OCI-LY1 (cell line): ENCODE data around the gene DUSP5.
"Not testable (repeated sequence)": the region's sequence is repeated elsewhere in the genome, so short reads cannot be mapped to it uniquely, and the experiment has no call there.

Experiments used
- H2AFZ ChIP-seq: fragments of 200-600 bp; sonication (generic), shearing (Covaris generic); 2 replicates; pipeline ENCODE4 v1.6.0; 2014; ENCODE audit warnings: antibody characterized with exemption, mild to moderate bottlenecking, low read length
- H3F3A ChIP-seq: fragments of 200-600 bp; sonication (generic), shearing (Covaris generic); 2 replicates; pipeline ENCODE4 v1.6.0; 2014; ENCODE audit warnings: mild to moderate bottlenecking, antibody characterized with exemption, low read length, moderate library complexity; ENCODE audit not compliant: insufficient read depth
- H3K27ac ChIP-seq: fragments of 200-600 bp; sonication (generic); 2 replicates; pipeline ENCODE4 v1.5.1; 2014; ENCODE audit warnings: low read length, mixed run types, mild to moderate bottlenecking, low read depth; ENCODE audit not compliant: poor library complexity, severe bottlenecking
- H3K27me3 ChIP-seq: fragments of 200-600 bp; sonication (generic); 2 replicates; pipeline ENCODE4 v1.6.0; 2014; ENCODE audit warnings: antibody characterized with exemption, mild to moderate bottlenecking, low read length, moderate library complexity; ENCODE audit not compliant: insufficient read depth
- H3K36me3 ChIP-seq: fragments of 200-600 bp; sonication (generic); 2 replicates; pipeline ENCODE4 v1.6.1; 2014; ENCODE audit warnings: mild to moderate bottlenecking, antibody characterized with exemption, low read length, moderate library complexity, mixed read lengths; ENCODE audit not compliant: insufficient read depth
- H3K4me1 ChIP-seq: fragments of 200-600 bp; sonication (generic); 2 replicates; pipeline ENCODE4 v1.5.1; 2014; ENCODE audit warnings: mild to moderate bottlenecking, low read length, moderate library complexity; ENCODE audit not compliant: insufficient read depth, severe bottlenecking
- H3K4me2 ChIP-seq: fragments of 200-600 bp; sonication (generic), shearing (Covaris generic); 2 replicates; pipeline ENCODE4 v1.6.1; 2014; ENCODE audit warnings: low read length
- H3K4me3 ChIP-seq: fragments of 200-600 bp; sonication (generic); 2 replicates; pipeline ENCODE4 v1.5.1; 2014; ENCODE audit warnings: low read length, low read depth, mild to moderate bottlenecking, mixed read lengths; ENCODE audit not compliant: poor library complexity, severe bottlenecking
- H3K79me2 ChIP-seq: fragments of 200-600 bp; shearing (Covaris generic); 2 replicates; pipeline ENCODE4 v1.6.1; 2016; ENCODE audit warnings: mixed run types, low read length, mixed read lengths; ENCODE audit not compliant: insufficient read depth
- H3K9ac ChIP-seq: fragments of 200-600 bp; sonication (generic), shearing (Covaris generic); 2 replicates; pipeline ENCODE4 v1.6.1; 2014; ENCODE audit warnings: mild to moderate bottlenecking, low read length, mixed read lengths
- H3K9me2 ChIP-seq: fragments of 200-600 bp; sonication (generic), shearing (Covaris generic); 2 replicates; pipeline ENCODE4 v1.6.1; 2014; ENCODE audit warnings: low read depth, mild to moderate bottlenecking, low read length, mixed read lengths
- H3K9me3 ChIP-seq: fragments of 200-600 bp; shearing (Covaris generic); 2 replicates; pipeline ENCODE4 v1.6.1; 2014; ENCODE audit warnings: low read length, mixed read lengths
- H4K20me1 ChIP-seq: fragments of 200-600 bp; sonication (generic), shearing (Covaris generic); 2 replicates; pipeline ENCODE4 v1.6.0; 2016; ENCODE audit warnings: mild to moderate bottlenecking, low read length; ENCODE audit not compliant: insufficient read depth
- EZH2 ChIP-seq: fragments of 200-600 bp; sonication (generic), shearing (Covaris generic); IDR thresholded peaks from 2 replicates; pipeline ENCODE4 v1.8.0; 2017; ENCODE audit warnings: borderline replicate concordance, mixed run types, mild to moderate bottlenecking, antibody characterized with exemption, low read length, moderate library complexity, mixed read lengths
- TF ChIP-seq, protein P1 (sequence below): fragments of 200-600 bp; sonication (generic), shearing (Covaris generic); IDR thresholded peaks from 2 replicates; pipeline ENCODE4 v1.5.1; 2017; ENCODE audit warnings: mild to moderate bottlenecking, antibody characterized with exemption, low read length, moderate library complexity, mixed read lengths

The DUSP5 gene

DNA sequence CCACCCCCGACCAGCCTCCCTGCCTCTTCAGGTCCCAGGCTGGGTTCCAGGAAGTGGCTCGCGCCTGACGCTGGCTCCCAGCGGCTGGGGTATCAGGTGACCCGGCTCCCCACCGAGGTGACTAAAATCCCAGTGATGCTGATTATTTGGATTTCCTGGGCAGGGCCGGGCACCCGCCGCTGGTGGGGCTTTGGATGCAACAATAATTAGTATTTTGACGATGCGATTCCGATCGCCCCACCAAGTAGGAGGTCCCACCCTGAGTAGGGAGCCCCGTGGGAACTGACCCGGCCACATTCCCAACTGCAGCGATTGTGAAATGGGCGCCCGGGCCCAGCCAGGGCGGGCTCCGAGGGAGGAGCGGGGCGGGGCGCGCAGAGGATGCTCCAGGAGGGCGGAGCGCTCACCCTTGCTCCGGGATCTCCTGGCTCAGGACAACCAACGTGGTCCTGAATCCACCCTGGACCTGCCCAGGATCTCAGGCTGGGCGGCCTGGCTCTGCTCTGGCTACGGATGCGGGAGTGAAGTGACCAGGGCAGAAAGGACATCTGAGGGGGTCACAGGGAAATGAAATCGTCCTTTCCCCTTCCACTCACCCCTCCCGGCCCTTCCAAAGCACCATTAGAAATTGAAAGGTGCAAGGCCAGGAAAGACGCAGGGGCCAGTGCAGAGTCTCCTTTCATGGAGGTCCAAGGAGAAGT is 32.6 kb downstream of the DUSP5 start:
- Histone ChIP-seq H3K27ac (no peak overlapping the region), H3K4me3 (no peak overlapping the region), H3K4me1 (peaks cover 12% of the 10 kb centered on the region), H3K36me3 (no peaks in the 10 kb centered on the region), H3K9ac (no peak overlapping the region), H3F3A (no peaks in the 10 kb centered on the region), H4K20me1 (no peaks in the 10 kb centered on the region), H2AFZ (no peak overlapping the region), H3K79me2 (no peaks in the 10 kb centered on the region), H3K27me3 (no peaks in the 10 kb centered on the region), H3K9me2 (no peaks in the 10 kb centered on the region), H3K4me2 (no peak overlapping the region), H3K9me3 (no peaks in the 10 kb centered on the region)
- no peak for TF ChIP-seq EZH2
- TF ChIP-seq, protein P1, sequence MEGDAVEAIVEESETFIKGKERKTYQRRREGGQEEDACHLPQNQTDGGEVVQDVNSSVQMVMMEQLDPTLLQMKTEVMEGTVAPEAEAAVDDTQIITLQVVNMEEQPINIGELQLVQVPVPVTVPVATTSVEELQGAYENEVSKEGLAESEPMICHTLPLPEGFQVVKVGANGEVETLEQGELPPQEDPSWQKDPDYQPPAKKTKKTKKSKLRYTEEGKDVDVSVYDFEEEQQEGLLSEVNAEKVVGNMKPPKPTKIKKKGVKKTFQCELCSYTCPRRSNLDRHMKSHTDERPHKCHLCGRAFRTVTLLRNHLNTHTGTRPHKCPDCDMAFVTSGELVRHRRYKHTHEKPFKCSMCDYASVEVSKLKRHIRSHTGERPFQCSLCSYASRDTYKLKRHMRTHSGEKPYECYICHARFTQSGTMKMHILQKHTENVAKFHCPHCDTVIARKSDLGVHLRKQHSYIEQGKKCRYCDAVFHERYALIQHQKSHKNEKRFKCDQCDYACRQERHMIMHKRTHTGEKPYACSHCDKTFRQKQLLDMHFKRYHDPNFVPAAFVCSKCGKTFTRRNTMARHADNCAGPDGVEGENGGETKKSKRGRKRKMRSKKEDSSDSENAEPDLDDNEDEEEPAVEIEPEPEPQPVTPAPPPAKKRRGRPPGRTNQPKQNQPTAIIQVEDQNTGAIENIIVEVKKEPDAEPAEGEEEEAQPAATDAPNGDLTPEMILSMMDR: no peak

DNA sequence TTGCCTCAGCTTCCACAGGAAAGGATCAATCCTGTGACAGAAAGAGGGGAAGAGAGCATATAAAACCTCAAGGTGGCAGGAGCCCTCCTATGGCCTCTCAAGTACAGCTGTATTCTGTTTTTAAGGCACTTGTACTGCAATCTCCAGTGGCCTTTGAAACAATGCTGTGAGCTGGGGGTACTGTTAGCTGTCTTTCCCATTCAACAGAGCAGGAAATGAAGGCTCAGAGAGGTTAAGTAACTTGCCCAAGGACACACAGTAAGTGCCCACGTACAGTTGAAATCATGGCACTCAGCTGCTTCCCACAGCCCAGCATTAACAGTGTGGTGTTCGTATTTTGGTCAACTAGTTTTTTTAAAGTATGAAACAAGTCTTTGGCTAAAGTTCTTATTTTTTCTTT is 34.0 kb downstream of the DUSP5 start:
- peaks cover 23% of the 10 kb centered on the region for H3K4me1 ChIP-seq
- no peaks in the 10 kb centered on the region for H3K9me3 ChIP-seq
- H2AFZ ChIP-seq: no peak overlapping the region
- H3K36me3 ChIP-seq: no peaks in the 10 kb centered on the region
- no peaks in the 10 kb centered on the region for H3F3A ChIP-seq
- no peaks in the 10 kb centered on the region for H3K79me2 ChIP-seq
- no peak overlapping the region for H3K4me2 ChIP-seq
- H3K27me3 ChIP-seq: no peaks in the 10 kb centered on the region
- H3K4me3 ChIP-seq: no peak overlapping the region
- H4K20me1 ChIP-seq: no peaks in the 10 kb centered on the region
- no peak for TF ChIP-seq EZH2
- TF ChIP-seq, protein P1: no peak
- H3K27ac ChIP-seq: no peak overlapping the region
- H3K9ac ChIP-seq: no peak overlapping the region
- H3K9me2 ChIP-seq: no peaks in the 10 kb centered on the region

DNA sequence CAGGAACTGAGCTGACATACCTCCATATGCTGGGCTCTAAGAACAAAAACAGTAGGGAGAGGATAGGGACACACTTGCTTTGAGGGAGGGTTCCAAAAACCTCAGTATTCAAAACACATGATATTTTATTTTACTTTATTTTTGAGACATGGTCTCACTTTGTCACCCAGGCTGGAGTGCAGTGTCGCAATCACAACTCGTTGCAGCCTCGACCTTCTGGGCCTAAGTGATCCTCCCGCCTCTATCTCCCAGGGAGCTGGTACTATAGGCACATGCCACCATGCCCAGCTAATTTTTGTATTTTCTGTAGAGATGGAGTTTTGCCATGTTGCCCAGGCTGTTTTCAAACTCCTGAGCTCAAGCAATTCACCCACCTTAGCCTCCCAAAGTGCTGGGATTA is 34.9 kb downstream of the DUSP5 start:
- H3K79me2 ChIP-seq: not testable (repeated sequence)

DNA sequence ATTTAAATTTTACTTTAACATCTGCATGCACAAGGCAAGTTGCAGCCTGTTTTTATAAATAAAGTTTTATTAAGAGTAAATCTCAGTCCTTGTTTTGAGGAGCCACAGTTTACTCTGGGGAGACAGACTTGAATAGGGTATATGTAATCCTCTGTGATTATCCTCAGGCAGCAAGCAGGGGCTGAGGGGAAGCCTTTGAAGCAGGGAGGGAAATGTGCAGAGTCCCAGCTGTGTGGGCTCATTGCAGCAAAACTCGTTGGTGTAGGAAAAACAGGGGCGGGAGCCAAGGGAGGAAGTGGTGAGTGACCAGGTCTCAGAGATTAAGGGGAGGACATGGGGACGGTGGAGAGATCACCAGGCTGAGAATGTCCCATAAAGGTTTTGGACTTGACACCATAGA is 35.4 kb downstream of the DUSP5 start:
- Histone ChIP-seq H3K36me3 (no peaks in the 10 kb centered on the region), H3K4me3 (no peak overlapping the region), H4K20me1 (no peaks in the 10 kb centered on the region), H3K9me2 (no peaks in the 10 kb centered on the region), H3K9me3 (no peaks in the 10 kb centered on the region), H3F3A (no peaks in the 10 kb centered on the region), H2AFZ (no peak overlapping the region), H3K4me1 (peaks cover 28% of the 10 kb centered on the region), H3K27ac (no peak overlapping the region), H3K4me2 (no peak overlapping the region), H3K79me2 (no peaks in the 10 kb centered on the region), H3K9ac (no peak overlapping the region), H3K27me3 (no peaks in the 10 kb centered on the region)
- TF ChIP-seq EZH2: no peak
- TF ChIP-seq, protein P1: no peak

More for the DNA sequence above, 34.9 kb downstream of the DUSP5 start:
- not testable (repeated sequence) for H3K4me3 ChIP-seq, H3K9me3 ChIP-seq, H3K4me2 ChIP-seq, H3K27me3 ChIP-seq, H3K9ac ChIP-seq, H4K20me1 ChIP-seq, H3K9me2 ChIP-seq, H3K27ac ChIP-seq, H2AFZ ChIP-seq, H3K36me3 ChIP-seq, H3F3A ChIP-seq
- peaks cover 28% of the 10 kb centered on the region for H3K4me1 ChIP-seq
